ENCODE data around the gene SGK2. TPM values are rescaled to one million over a fixed set of nuclear protein-coding genes. Genes with fewer than 3 reads are reported as not detected.

The SGK2 gene
- polyA plus RNA-seq (2012; ENCODE audit: missing spikeins), result 0.11 TPM

DNA sequence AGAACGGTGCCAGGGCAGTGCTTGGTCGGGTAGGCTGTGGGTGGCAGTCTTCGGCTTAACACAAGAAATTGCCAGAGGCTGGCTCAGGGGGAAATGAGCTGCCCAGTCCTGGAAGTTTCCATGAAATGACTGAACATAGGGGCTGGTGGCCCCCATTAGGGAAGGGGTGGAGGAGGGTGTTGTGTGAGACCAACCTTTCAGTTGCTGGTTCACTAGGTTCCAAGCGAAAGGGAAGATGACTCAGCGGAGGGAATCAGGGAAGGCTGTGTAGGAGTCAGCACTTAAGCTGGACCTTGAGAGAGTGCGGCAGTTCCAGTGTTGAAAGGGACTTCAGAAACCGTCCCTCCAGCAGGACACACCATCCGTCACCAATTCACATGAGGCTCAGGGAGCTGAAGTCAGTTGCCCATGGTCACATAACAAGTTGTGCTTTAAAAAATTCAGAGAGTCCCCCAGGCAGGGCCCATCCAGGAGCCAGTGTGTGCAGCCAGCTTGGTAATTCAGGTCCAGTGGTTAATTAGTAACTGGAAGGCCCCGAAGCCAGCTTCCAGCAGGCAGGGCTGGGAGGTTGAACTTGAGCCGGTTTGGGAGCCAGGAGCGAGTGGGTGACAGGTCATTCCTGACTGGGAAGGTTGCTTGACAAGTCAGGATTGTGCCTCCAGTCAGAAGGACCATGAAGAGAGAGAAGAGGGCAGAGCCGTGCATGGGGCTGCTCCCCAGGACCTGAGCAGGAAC is at the start of gene SGK2:
Gene SGK2, plus strand, starts transcription at position 616 of the 735 bp plus-strand sequence. CDS start 7,469 bp downstream, outside the sequence.
- no peak for FAIRE-seq
- no peak for TF ChIP-seq TAF1 (IDR thresholded peaks at IDR 0.05; ENCODE audit: borderline replicate concordance, low read depth, low read length)
- no peak for DNase-seq (ENCODE audit: insufficient read length)

DNA sequence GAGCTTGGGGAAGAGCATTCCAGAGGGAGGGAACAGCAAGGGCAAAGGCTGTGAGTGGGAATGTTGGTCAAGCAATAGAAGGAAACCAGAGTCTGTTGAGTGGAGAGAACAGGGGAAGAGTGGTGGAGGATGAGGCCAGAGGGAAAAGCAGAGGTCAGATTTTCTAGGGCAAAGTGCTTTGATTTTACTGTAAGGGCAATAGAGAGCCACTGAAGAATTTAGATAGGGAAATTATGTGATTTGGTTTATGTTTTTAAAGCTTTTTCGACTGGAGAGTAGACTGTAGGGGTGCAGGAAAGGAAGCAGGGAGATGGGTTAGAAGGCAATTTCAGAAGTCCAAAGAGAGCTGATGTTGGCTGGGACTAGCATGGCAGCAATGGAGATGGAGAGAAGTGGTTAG is 46.9 kb upstream of the SGK2 start:
- TF ChIP-seq TAF1 (IDR thresholded peaks at IDR 0.05; ENCODE audit: borderline replicate concordance, low read depth, low read length), result no peak
- no peak for TF ChIP-seq POLR2A (IDR thresholded peaks at IDR 0.05; ENCODE audit: low read depth, low read length)
- no peak for TF ChIP-seq POLR2AphosphoS5 (IDR thresholded peaks at IDR 0.05; ENCODE audit: low read depth, low read length)
- DNase-seq (ENCODE audit: insufficient read length) (no peak), FAIRE-seq (no peak)

DNA sequence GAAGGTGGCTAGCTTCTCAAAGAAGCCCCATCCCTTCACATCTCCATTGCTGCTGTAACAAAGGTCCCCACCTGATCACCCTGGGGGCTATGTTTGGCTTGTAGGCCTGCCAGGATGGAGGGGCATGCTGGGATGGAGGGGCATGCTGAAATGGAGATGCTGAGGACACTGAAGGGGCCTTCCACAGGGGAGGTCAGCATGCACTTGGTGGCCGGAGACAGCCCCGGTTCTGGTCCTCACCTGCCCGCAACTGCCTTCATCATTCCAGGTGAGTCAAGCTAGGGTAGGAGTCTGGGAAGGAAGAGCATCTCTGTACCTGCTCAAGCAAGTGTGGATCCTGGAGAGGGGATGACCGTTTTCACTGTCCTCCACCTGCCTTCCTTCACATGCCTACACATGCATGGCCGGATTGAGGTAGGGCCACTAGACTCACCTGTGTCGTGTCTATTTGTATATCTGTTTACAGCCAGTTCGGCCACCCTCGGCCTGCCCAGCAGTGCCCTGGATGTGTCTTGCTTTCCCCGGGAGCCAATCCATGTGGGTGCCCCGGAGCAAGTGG is 45.4 kb upstream of the SGK2 start:
- DNase-seq (ENCODE audit: insufficient read length), result no peak
- no peak for TF ChIP-seq POLR2AphosphoS5 (IDR thresholded peaks at IDR 0.05; ENCODE audit: low read depth, low read length)
- TF ChIP-seq POLR2A (IDR thresholded peaks at IDR 0.05; ENCODE audit: low read depth, low read length), result no peak
- TF ChIP-seq TAF1 (IDR thresholded peaks at IDR 0.05; ENCODE audit: borderline replicate concordance, low read depth, low read length), result no peak
- FAIRE-seq, result no peak

DNA sequence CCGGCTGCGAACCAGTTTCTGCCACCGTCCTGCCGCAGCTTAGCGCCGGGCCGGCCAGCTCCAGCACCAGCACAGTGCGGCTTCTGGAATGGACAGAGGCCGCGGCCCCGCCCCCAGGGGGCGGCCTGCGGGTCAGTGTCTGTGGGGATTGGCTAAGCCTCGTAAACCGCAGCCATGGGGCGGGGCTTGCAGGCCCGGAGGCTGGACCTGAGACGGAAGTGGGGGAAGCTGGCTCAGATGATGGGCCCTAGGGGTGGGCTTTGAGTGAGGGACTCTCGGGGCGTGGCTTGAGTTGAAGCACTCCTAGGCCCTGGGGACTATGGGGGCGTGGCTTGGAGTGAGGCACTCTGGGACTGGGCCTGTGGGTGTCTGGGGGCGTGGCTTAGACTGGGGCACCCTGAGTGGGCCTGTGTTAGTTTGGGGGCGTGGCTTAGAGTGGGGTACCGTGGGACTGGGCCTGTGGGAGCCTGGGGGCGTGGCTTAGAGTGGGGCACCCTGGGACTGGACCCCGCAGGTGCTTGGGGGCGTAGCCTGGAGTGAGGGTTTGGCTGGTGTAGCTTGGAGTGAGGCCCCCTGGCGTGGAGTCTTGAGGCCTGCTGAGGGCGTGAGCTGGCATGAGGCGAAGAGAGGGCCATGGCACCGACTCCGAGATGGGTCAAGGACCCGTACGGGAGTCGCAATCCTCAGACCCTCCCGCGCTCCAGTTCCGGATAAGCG is 44.7 kb upstream of the SGK2 start:
- peak; percentile 90 for DNase-seq (ENCODE audit: insufficient read length)
- peak; percentile 30 for FAIRE-seq
- peak; percentile 19; the same call in 1 of the 2 replicates for TF ChIP-seq TAF1 (IDR thresholded peaks at IDR 0.05; ENCODE audit: borderline replicate concordance, low read depth, low read length)
- TF ChIP-seq POLR2AphosphoS5 (IDR thresholded peaks at IDR 0.05; ENCODE audit: low read depth, low read length), result peak; percentile 68
- peak; percentile 65; the same call in 1 of the 2 replicates for TF ChIP-seq POLR2A (IDR thresholded peaks at IDR 0.05; ENCODE audit: low read depth, low read length)

DNA sequence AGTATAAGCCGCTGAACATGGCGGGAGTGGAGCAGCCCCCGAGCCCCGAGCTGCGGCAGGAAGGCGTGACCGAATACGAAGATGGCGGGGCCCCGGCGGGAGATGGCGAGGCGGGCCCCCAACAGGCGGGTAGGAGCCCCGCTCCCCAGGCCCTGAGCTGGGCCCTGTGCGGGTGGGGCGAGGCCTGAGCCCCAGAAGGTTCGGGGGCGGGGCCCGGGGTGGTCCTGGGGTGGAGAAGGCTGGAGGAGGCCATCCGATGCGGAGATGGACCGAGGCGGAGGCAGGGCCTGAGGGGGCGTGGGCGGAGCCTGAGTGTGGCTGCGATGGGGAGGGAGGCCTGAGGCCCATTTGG is 44.2 kb upstream of the SGK2 start:
- TF ChIP-seq TAF1 (IDR thresholded peaks at IDR 0.05; ENCODE audit: borderline replicate concordance, low read depth, low read length) (no peak), POLR2AphosphoS5 (IDR thresholded peaks at IDR 0.05; ENCODE audit: low read depth, low read length) (no peak)
- no peak for FAIRE-seq
- DNase-seq (ENCODE audit: insufficient read length), result no peak

DNA sequence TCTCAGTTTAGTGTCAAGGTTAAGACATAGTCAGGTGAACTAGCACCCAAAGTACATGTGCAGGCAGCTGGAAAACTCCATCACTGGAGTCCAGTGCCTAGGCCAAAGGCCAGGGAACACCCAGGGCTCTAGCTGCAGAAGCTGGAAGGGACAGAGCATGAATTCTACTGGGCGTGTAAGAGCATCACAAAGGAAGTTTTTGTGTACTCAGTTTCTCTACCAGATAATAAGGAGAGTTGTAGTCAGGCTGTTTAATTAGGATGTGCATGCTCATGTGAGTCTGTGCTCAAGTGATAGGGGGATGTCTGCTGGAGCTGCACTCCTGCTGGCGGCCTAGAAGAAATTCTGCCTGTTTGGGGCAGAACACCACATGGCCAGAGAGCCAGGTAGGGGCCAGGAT is 43.2 kb upstream of the SGK2 start:
- TF ChIP-seq POLR2AphosphoS5 (IDR thresholded peaks at IDR 0.05; ENCODE audit: low read depth, low read length) (no peak), POLR2A (IDR thresholded peaks at IDR 0.05; ENCODE audit: low read depth, low read length) (no peak), TAF1 (IDR thresholded peaks at IDR 0.05; ENCODE audit: borderline replicate concordance, low read depth, low read length) (no peak)
- DNase-seq (ENCODE audit: insufficient read length) (no peak), FAIRE-seq (no peak)

DNA sequence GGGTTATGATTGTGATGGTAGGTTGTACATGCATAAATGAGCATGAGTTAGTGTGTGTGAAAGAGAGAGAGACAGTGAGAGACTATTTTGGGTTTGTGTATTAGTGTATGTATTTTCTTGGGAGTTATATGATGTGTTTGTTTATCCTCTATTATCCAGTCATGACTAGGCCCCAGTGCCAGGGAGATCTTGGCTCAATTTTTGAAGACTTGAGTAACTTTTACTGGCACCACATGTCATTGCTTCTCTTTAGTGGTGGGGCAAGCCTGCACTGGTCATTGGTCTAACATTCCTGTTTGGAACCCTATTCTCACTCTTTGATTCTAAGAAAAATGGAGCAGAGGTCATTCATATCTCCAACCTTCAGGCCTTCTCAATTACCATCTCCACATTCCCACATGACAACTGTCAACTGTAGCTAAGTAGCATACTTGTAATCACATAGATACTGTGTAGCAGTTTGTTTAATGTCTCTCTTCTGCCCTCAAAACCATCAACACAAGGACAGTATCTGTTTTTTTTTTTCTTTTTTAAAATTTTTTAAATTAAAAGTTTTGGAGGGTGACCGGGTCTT is 42.5 kb upstream of the SGK2 start:
- DNase-seq (ENCODE audit: insufficient read length) (no peak), FAIRE-seq (no peak)
- no peak for TF ChIP-seq TAF1 (IDR thresholded peaks at IDR 0.05; ENCODE audit: borderline replicate concordance, low read depth, low read length)
- TF ChIP-seq POLR2A (IDR thresholded peaks at IDR 0.05; ENCODE audit: low read depth, low read length), result no peak
- TF ChIP-seq POLR2AphosphoS5 (IDR thresholded peaks at IDR 0.05; ENCODE audit: low read depth, low read length), result no peak

DNA sequence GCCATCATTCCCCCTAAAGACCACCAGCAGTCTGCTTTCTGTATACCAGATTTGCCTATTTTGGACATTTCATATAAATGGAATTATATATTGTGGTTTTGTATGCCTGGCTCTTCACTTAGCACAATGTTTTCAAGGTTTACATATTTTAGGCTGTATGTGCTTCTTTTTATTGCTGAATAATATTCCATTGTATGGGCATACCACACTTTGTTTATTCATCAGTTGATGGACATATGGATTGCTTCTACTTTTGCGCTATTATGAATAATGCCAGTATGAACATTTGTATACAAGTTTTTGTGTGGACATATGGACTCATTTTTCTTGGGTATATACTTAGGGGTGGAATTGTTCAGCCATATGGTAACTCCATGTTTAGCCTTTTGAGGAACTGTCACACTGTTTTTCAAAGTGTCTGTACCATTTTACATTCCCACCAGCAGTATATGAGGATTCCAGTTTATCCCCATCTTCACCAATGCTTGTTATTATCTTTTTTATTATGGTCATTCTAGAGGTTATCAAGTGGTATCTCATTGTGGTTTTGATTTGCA is 38.7 kb upstream of the SGK2 start:
- DNase-seq (ENCODE audit: insufficient read length), result no peak
- TF ChIP-seq POLR2AphosphoS5 (IDR thresholded peaks at IDR 0.05; ENCODE audit: low read depth, low read length), result no peak
- no peak for TF ChIP-seq POLR2A (IDR thresholded peaks at IDR 0.05; ENCODE audit: low read depth, low read length)
- no peak for TF ChIP-seq TAF1 (IDR thresholded peaks at IDR 0.05; ENCODE audit: borderline replicate concordance, low read depth, low read length)
- no peak for FAIRE-seq

DNA sequence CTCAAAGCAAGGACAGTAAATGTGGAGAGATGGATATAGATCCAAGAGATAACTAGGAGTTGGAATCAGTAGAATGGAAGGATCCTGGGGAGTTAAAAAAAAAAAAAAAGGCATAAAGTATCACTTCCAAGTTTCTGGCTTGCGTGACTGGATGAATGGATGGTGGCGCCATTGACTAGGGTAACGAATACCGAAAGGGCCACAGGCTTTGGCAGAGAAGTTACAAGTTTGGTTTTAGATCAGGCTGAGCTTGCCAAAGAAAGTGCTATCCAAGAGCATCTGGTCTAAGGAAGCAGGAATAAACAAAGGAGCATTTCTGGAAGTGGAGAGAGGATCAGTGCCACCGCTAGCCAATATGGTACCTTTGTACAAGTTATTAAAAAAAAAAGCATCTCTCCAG is 33.8 kb upstream of the SGK2 start:
- DNase-seq (ENCODE audit: insufficient read length), result no peak
- TF ChIP-seq POLR2A (IDR thresholded peaks at IDR 0.05; ENCODE audit: low read depth, low read length), result no peak
- TF ChIP-seq TAF1 (IDR thresholded peaks at IDR 0.05; ENCODE audit: borderline replicate concordance, low read depth, low read length), result no peak
- no peak for TF ChIP-seq POLR2AphosphoS5 (IDR thresholded peaks at IDR 0.05; ENCODE audit: low read depth, low read length)
- no peak for FAIRE-seq

DNA sequence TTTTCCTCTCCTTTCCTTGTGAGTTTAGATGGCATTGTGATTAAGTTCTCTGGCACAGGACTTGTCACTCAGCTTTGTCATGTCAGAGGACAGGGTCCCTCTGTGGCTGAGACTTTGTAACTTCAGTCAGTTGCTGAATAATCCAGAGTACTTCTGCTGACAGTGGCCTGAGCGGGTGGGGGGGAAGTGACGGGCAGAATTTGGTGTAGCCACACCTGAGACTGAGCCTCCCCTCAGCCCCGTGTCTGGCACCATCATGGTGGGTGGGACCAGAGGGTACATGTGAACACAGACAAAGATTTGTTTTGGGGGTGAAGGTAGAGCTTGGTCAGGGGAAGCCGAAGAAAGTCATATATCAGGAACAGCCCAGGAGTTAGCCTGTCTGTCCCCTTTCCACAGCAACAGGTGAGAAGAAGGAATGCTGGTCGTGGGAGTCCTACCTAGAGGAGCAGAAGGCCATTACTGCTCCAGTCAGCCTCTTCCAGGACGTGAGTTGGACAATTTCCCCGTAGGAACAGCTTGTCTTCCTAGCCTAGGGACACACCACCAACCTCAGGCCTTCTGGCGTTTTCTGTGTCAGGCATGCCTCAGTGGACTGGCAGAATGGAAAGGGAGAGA is 30.5 kb upstream of the SGK2 start:
- DNase-seq (ENCODE audit: insufficient read length) (no peak), FAIRE-seq (no peak)
- TF ChIP-seq POLR2A (IDR thresholded peaks at IDR 0.05; ENCODE audit: low read depth, low read length) (no peak), TAF1 (IDR thresholded peaks at IDR 0.05; ENCODE audit: borderline replicate concordance, low read depth, low read length) (no peak), POLR2AphosphoS5 (IDR thresholded peaks at IDR 0.05; ENCODE audit: low read depth, low read length) (no peak)

DNA sequence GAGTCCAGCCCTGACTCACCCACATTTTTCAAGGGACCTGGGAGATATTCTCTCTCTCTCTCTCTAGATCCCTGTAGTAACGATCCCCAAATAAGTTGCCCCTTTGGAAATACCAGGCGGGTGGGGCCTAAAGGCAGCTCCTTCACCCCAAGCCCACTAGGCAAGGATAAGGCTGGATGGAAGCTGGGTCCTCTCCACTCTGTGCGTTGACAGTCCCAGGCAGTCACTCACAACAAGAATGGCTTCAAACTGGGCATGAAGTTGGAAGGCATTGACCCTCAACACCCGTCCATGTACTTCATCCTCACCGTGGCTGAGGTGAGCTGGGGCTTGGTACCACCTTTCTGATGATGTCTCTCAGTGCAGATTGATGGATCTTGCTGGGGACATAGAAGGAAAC is 29.8 kb upstream of the SGK2 start:
- TF ChIP-seq POLR2AphosphoS5 (IDR thresholded peaks at IDR 0.05; ENCODE audit: low read depth, low read length) (no peak), TAF1 (IDR thresholded peaks at IDR 0.05; ENCODE audit: borderline replicate concordance, low read depth, low read length) (no peak), POLR2A (IDR thresholded peaks at IDR 0.05; ENCODE audit: low read depth, low read length) (no peak)
- FAIRE-seq, result no peak
- DNase-seq (ENCODE audit: insufficient read length), result no peak
